Activated T-cell treated with anti-CD3 and anti-CD28 coated beads, Interleukin-2, amount 50 U/mL, for 72 hours (primary cell): ENCODE results near the gene RNF166. TPM values are rescaled to one million over a fixed set of nuclear protein-coding genes. Genes with fewer than 3 reads are reported as not detected.
A peak's percentile ranks its signal among the peaks of the same experiment; 100 is the strongest.

Experiments used
- ATAC-seq, 2 donors: fragments of 150-1000 bp; cut with Tn5 transposase; replicated peaks in 1 of 2; 2 replicates each; pipeline ENCODE4 v1.10.0; 2021; ENCODE audit warnings: moderate library complexity in 2 of 2, mild to moderate bottlenecking in 1 of 2
- DNase-seq, 2 donors: peaks; one replicate each; pipeline ENCODE4 v3.0.0; 2021 to 2022; ENCODE audit warnings: mixed read lengths in 1 of 2
- H3K27ac Mint-ChIP-seq: one replicate; pipeline ENCODE4 v1.8.0; 2022; ENCODE audit warnings: mild to moderate bottlenecking, moderate library complexity, mixed read lengths
- H3K27me3 Mint-ChIP-seq: one replicate; pipeline ENCODE4 v1.8.0; 2022; ENCODE audit warnings: low read depth, mixed read lengths
- H3K36me3 Mint-ChIP-seq, 2 donors: one replicate each; pipeline ENCODE4 v1.8.0; 2022; ENCODE audit warnings: mixed read lengths in 2 of 2, mild to moderate bottlenecking in 1 of 2; ENCODE audit not compliant: insufficient read depth in 2 of 2
- H3K4me1 Mint-ChIP-seq: one replicate; pipeline ENCODE4 v1.8.0; 2022; ENCODE audit warnings: low read depth, mixed read lengths
- H3K4me3 Mint-ChIP-seq, 2 donors: one replicate each; pipeline ENCODE4 v1.8.0; 2022; ENCODE audit warnings: mild to moderate bottlenecking in 2 of 2, mixed read lengths in 2 of 2, moderate library complexity in 2 of 2
- H3K9me3 Mint-ChIP-seq, 2 donors: one replicate each; pipeline ENCODE4 v1.8.0; 2022; ENCODE audit warnings: mixed read lengths in 2 of 2
- total RNA-seq, 2 donors: library from RNA; stranded (reverse); gene quantifications; one replicate each; pipeline ENCODE4 v1.2.3, GENCODE V29; 2022

RNF166 gene
- total RNA-seq: 10 to 100 TPM; 58.6 to 64.5 TPM

- H3K4me1 Mint-ChIP-seq: peaks cover 66% of the 10 kb centered on the region
These were observed at the start of gene RNF166, which contains the start of gene CTU2 for GRCh38 chr16:88706229-88706964. Gene RNF166 (minus strand): TSS chr16:88706408. CDS start chr16:88706325, 83 bp downstream. Gene CTU2 (plus strand): TSS chr16:88706503. CDS start chr16:88706531, 28 bp downstream.

GRCh38 chr16:88754912-88755744, 48.9 kb upstream of the RNF166 start:
- ATAC-seq (no peak), DNase-seq (no peak)
- no peak overlapping the region for H3K27ac Mint-ChIP-seq
- H3K4me3 Mint-ChIP-seq: no peak overlapping the region
- no peaks in the 10 kb centered on the region for H3K27me3 Mint-ChIP-seq
- H3K36me3 Mint-ChIP-seq: no peaks in the 10 kb centered on the region
- peaks cover 11% of the 10 kb centered on the region for H3K4me1 Mint-ChIP-seq
- no peaks in the 10 kb centered on the region for H3K9me3 Mint-ChIP-seq

More at GRCh38 chr16:88706229-88706964, at the start of gene RNF166, which contains the start of gene CTU2:
- ATAC-seq (peak; percentile 78 to 80), DNase-seq (peak; percentile 95 to 97)
- Mint-ChIP-seq H3K4me3 (peak within 1 kb of the TSS; percentile 93), H3K27me3 (no peaks in the 10 kb centered on the region), H3K9me3 (no peaks in the 10 kb centered on the region), H3K27ac (peak within 1 kb of the TSS; percentile 78), H3K36me3 (no peaks in the 10 kb centered on the region)

DNA sequence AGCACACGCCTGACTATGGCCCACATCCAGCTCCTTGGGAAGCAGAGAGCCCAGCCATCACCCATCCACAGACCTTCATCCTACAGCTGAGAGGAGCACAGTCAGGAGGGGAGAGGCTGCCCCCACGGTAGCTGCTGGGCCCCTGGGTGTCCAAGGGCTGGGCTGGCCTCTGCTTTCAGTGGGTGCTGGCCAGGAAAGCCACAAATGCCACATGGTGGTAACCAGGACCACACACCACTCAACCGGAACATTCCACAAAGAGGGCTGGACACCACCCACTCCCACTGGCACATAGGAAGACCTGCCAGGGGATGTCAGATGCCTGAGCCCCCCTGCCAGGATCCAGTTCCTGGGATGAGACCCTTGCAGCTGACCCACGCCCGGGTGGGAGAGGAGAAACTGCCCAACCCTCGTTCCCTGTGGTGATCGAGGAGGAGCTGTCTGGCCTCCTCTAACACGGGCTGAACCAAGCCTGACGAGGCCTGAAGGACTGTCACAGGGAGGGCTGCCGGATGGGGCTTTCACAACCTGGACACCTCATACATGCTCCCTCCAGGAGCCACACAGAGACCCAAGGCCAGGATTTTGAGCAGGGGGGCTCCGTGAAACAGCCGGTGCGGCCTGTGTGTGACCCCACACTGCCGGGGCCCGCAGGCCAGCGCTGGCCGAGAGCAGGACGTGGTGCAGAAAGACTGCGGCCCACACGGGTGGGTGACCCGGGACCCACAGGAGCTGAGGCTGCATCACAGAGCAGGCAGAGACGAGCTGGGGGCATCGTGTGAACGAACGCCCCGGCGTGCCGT, 48.1 kb upstream of the RNF166 start:
- Mint-ChIP-seq H3K4me3 (no peak overlapping the region), H3K9me3 (no peaks in the 10 kb centered on the region), H3K4me1 (peaks cover 8% of the 10 kb centered on the region), H3K27ac (no peak overlapping the region), H3K27me3 (no peaks in the 10 kb centered on the region), H3K36me3 (no peaks in the 10 kb centered on the region)
- ATAC-seq (no peak), DNase-seq (no peak)

DNA sequence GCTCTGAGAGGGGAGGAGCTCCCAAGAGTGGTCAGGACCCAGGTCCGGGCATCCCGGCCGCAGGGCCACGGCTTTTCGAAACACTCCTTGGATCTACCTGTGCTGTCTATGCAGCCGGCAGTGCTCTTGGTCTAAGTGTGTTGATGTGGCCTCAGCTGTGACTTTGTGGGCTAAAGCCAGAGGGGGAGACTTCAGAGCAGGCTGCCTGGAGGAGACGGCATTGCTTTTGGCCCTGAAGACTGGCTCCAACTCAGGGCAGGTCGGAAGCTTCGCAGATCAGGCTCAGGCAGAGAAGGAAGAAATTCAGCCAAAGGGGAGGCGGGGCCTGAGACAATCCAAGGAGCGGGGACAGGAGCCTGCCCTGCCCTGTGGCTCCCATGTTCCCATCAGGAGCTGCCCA, 47.4 kb upstream of the RNF166 start:
- peaks cover under 1% of the 10 kb centered on the region for H3K4me1 Mint-ChIP-seq

GRCh38 chr16:88753191-88753590, 47.0 kb upstream of the RNF166 start:
- Mint-ChIP-seq H3K36me3 (no peaks in the 10 kb centered on the region), H3K27me3 (no peaks in the 10 kb centered on the region), H3K4me1 (no peaks in the 10 kb centered on the region), H3K9me3 (no peaks in the 10 kb centered on the region), H3K4me3 (no peak overlapping the region), H3K27ac (no peak overlapping the region)
- no peak for ATAC-seq
- DNase-seq: no peak

More for the DNA sequence above, 47.4 kb upstream of the RNF166 start:
- Mint-ChIP-seq H3K9me3 (no peaks in the 10 kb centered on the region), H3K27ac (peak overlapping the region; percentile 83), H3K27me3 (no peaks in the 10 kb centered on the region), H3K4me3 (no peak overlapping the region), H3K36me3 (no peaks in the 10 kb centered on the region)
- ATAC-seq: no peak
- no peak for DNase-seq

- ATAC-seq: no peak
- Mint-ChIP-seq H3K4me3 (no peak overlapping the region), H3K36me3 (no peaks in the 10 kb centered on the region), H3K4me1 (no peaks in the 10 kb centered on the region), H3K9me3 (no peaks in the 10 kb centered on the region), H3K27ac (peak overlapping the region; percentile 69), H3K27me3 (no peaks in the 10 kb centered on the region)
- no peak for DNase-seq
These were observed 46.3 kb upstream of the RNF166 start for GRCh38 chr16:88752386-88753002.

DNA sequence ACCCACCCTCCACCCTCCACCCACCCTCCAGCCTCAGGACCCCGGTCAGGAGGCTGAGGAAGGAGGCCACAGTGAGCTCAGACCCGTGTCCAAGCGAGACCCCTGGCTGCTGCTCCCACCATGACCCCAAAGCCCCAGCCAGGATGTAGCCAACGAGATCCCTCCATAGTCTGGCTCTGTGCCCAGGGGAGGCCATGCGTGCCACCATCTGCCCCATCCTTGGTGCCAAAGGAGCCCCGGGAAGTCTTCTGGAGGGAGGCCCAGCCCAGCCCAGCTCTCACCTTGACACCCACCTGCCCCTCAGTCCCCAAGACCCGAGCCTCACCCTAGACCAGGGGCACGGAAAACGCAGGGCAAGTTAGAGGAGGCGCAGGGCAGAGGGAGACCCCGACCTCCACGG, 44.6 kb upstream of the RNF166 start:
- DNase-seq (no peak), ATAC-seq (no peak)
- H3K27me3 Mint-ChIP-seq: no peaks in the 10 kb centered on the region
- peaks cover 13% of the 10 kb centered on the region for H3K4me1 Mint-ChIP-seq
- no peak overlapping the region for H3K4me3 Mint-ChIP-seq
- no peaks in the 10 kb centered on the region for H3K9me3 Mint-ChIP-seq
- no peaks in the 10 kb centered on the region for H3K36me3 Mint-ChIP-seq
- H3K27ac Mint-ChIP-seq: no peak overlapping the region

DNA sequence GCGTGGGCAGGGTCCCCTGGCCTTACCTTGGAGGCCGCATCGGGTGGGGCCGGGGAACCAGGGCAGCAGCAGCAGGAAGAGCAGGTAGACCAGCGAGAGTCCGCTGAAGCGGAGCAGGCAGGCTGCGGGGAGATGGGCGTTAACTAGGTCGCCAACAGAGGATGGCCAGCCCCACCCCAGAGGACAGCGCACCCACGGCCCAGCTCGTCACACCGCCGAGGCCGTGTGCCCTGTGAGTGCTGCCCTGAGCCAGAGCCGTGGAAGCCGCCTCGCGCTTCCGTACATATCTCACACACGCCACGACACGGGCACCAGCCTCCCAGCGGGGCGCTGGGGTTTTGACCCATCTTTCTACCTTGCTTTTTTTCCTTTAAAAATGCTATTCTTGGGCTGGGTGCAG, 43.1 kb upstream of the RNF166 start:
- no peak for ATAC-seq
- no peaks in the 10 kb centered on the region for H3K36me3 Mint-ChIP-seq
- no peak overlapping the region for H3K4me3 Mint-ChIP-seq
- H3K27ac Mint-ChIP-seq: no peak overlapping the region
- no peak for DNase-seq
- peaks cover 21% of the 10 kb centered on the region for H3K4me1 Mint-ChIP-seq
- H3K9me3 Mint-ChIP-seq: no peaks in the 10 kb centered on the region
- no peaks in the 10 kb centered on the region for H3K27me3 Mint-ChIP-seq

GRCh38 chr16:88748364-88748763, 42.2 kb upstream of the RNF166 start:
- Mint-ChIP-seq H3K27me3 (no peaks in the 10 kb centered on the region), H3K9me3 (no peaks in the 10 kb centered on the region), H3K4me3 (no peak overlapping the region), H3K36me3 (no peaks in the 10 kb centered on the region), H3K4me1 (peaks cover 21% of the 10 kb centered on the region), H3K27ac (no peak overlapping the region)
- ATAC-seq: no peak
- no peak for DNase-seq

- H3K27ac Mint-ChIP-seq: no peak overlapping the region
- H3K36me3 Mint-ChIP-seq: no peaks in the 10 kb centered on the region
- no peak overlapping the region for H3K4me3 Mint-ChIP-seq
These were observed 41.5 kb upstream of the RNF166 start for GRCh38 chr16:88747588-88748301.

GRCh38 chr16:88746506-88746905, 40.3 kb upstream of the RNF166 start:
- Mint-ChIP-seq H3K27ac (no peak overlapping the region), H3K36me3 (no peaks in the 10 kb centered on the region), H3K4me1 (peaks cover 21% of the 10 kb centered on the region), H3K27me3 (no peaks in the 10 kb centered on the region), H3K9me3 (no peaks in the 10 kb centered on the region), H3K4me3 (no peak overlapping the region)
- no peak for ATAC-seq
- DNase-seq: no peak

More at GRCh38 chr16:88747588-88748301, 41.5 kb upstream of the RNF166 start:
- DNase-seq (peak; percentile 50 to 62), ATAC-seq (peak; percentile 40 to 53)
- no peaks in the 10 kb centered on the region for H3K9me3 Mint-ChIP-seq
- H3K27me3 Mint-ChIP-seq: no peaks in the 10 kb centered on the region
- H3K4me1 Mint-ChIP-seq: peaks cover 21% of the 10 kb centered on the region
